ENCODE results near the gene MALRD1. TPM values are rescaled to one million over a fixed set of nuclear protein-coding genes. Genes with fewer than 3 reads are reported as not detected.

MALRD1 gene
- total and polyA plus RNA-seq, 2 of the 8 experiments (the other 6 are each of a cell fraction or from before 2014, with no cell fraction given), result 0.32 to 0.35 TPM

DNA sequence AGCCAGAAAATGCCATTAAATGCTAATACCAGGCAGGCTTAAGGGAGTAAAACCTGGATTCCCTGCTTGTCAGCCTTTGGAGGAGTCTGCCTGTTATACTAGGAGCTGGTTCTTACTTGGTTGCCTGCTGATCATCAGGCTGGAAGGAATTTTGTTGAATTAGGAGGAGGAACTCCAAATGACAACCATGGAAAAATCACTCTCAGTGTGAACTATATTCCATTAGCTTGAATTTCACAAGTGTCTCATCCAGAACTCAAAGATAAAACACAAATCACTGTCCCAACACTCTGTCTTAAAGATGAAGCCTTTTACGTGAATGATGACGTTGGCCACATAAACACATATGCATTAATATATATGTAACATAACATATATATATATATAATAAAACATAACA lies 528.8 kb downstream of the MALRD1 start:
- H4K91ac ChIP-seq (replicated peaks; ENCODE audit: insufficient read length, low read length), result no peak overlapping the region
- no peak overlapping the region for H2BK120ac ChIP-seq (replicated peaks; ENCODE audit: low read depth, low read length)
- H3K27ac ChIP-seq (ENCODE audit: low read depth, low read length), result no peak overlapping the region
- no peak overlapping the region for H2BK12ac ChIP-seq (ENCODE audit: low read depth, low read length)
- TF ChIP-seq ZNF274 (IDR thresholded peaks at IDR 0.05; ENCODE audit: borderline replicate concordance, extremely low read depth, low read length) (no peak), RXRA (IDR thresholded peaks at IDR 0.05; ENCODE audit: insufficient read depth, low read depth, low read length) (no peak), JUND (IDR thresholded peaks at IDR 0.05; ENCODE audit: low read length) (no peak), NRF1 (IDR thresholded peaks at IDR 0.05; ENCODE audit: low read depth, low read length) (no peak), KDM1A (IDR thresholded peaks at IDR 0.05; ENCODE audit: borderline replicate concordance, low read length) (no peak), GTF2F1 (IDR thresholded peaks at IDR 0.05; ENCODE audit: borderline replicate concordance, low read depth, low read length) (no peak), CREB1 (IDR thresholded peaks at IDR 0.05) (no peak)
- peaks cover 0 to 1% (median 0%) of the 10 kb centered on the region in 4 experiments; a peak in 1 of 7 replicates for H3K27me3 ChIP-seq (replicated peaks in 1 of 4; ENCODE audit: control insufficient read depth in 3 of 4, extremely low read depth in 1 of 4, insufficient read depth in 3 of 4, low read length in 3 of 4)
- H4K5ac ChIP-seq (ENCODE audit: insufficient read length, low read depth, low read length), result no peak overlapping the region
- H2BK15ac ChIP-seq (ENCODE audit: low read length), result no peak overlapping the region
- no peak overlapping the region for H3K9ac ChIP-seq (replicated peaks in 1 of 4; ENCODE audit: extremely low read depth in 1 of 4, low read depth in 3 of 4, low read length in 3 of 4)
- no peaks in the 10 kb centered on the region for H3K36me3 ChIP-seq (ENCODE audit: control insufficient read depth in 2 of 4, insufficient read depth in 4 of 4, low read length in 3 of 4)
- no peak overlapping the region for H3K4ac ChIP-seq (replicated peaks; ENCODE audit: insufficient read length, low read depth, low read length)
- 87% methylated on average over 2 of the region's 2 CpGs; no CpG with 5 or more reads in 1 of the 2 experiments for WGBS, 2 experiments (ENCODE audit: extremely low coverage in 1 of 2, insufficient coverage in 1 of 2, insufficient read length in 1 of 2, insufficient replicate concordance in 2 of 2, low coverage in 1 of 2, low lambda C conversion rate in 2 of 2, missing lambda C conversion rate in 1 of 2)
- H3K79me1 ChIP-seq (ENCODE audit: low read depth, low read length), result no peaks in the 10 kb centered on the region
- ChIA-PET POLR2A (ENCODE audit: partially characterized antibody) (no interaction called here), CTCF (ENCODE audit: partially characterized antibody) (no interaction called here)
- no peak overlapping the region for H3K56ac ChIP-seq (replicated peaks; ENCODE audit: insufficient read length, low read depth, low read length)
- H3K79me2 ChIP-seq (ENCODE audit: control insufficient read depth in 1 of 2, insufficient read depth in 2 of 2, low read length in 2 of 2), result no peaks in the 10 kb centered on the region
- H2BK5ac ChIP-seq (ENCODE audit: low read depth, low read length), result no peak overlapping the region
- H2AK5ac ChIP-seq (ENCODE audit: low read depth, low read length), result no peak overlapping the region
- FAIRE-seq (no peak), DNase-seq (ENCODE audit: low read depth in 1 of 2, low spot score in 2 of 2) (no peak)
- H3K23me2 ChIP-seq (ENCODE audit: low read depth, low read length), result no peaks in the 10 kb centered on the region; the same call in 1 of the 2 replicates
- no peak overlapping the region for H4K8ac ChIP-seq (ENCODE audit: extremely low read depth, insufficient read depth, low read length)
- no peak overlapping the region for H2AFZ ChIP-seq (ENCODE audit: low read length)
- H3K4me3 ChIP-seq (ENCODE audit: extremely low read depth in 1 of 4, insufficient read depth in 2 of 4, low read depth in 3 of 4, low read length in 4 of 4), result no peak overlapping the region
- no peak overlapping the region for H3K14ac ChIP-seq (ENCODE audit: insufficient read length)
- H3K9me3 ChIP-seq (ENCODE audit: insufficient read depth in 2 of 2, low read depth in 1 of 2, low read length in 1 of 2), result no peaks in the 10 kb centered on the region
- H3K18ac ChIP-seq (ENCODE audit: extremely low read depth, low read length), result no peak overlapping the region
- no peaks in the 10 kb centered on the region for H4K20me1 ChIP-seq (replicated peaks in 1 of 2; ENCODE audit: control insufficient read depth in 1 of 2, insufficient read depth in 2 of 2, low read length in 2 of 2)
- no peak overlapping the region for H3K23ac ChIP-seq (ENCODE audit: insufficient read length)
- no peak overlapping the region for H2BK20ac ChIP-seq (ENCODE audit: low read length)
- H3K4me2 ChIP-seq (ENCODE audit: insufficient read depth in 1 of 2, low read depth in 2 of 2, low read length in 2 of 2), result no peak overlapping the region
- H3K4me1 ChIP-seq (replicated peaks in 1 of 4; ENCODE audit: control insufficient read depth in 3 of 4, insufficient read depth in 4 of 4, low read length in 3 of 4), result no peaks in the 10 kb centered on the region
